ENCODE results near the gene MICOS13.
"Not testable (repeated sequence)": the region's sequence is repeated elsewhere in the genome, so short reads cannot be mapped to it uniquely, and the experiment has no call there.

Gene MICOS13

GRCh38 chr19:5690955-5691821 is 10.9 kb upstream of the MICOS13 start:
- peak; percentile 74 for DNase-seq (ENCODE audit: low read depth)
- H3K4me3 ChIP-seq (ENCODE audit: control insufficient read depth, low read depth, low read length) = peak overlapping the region; percentile 97
- no peak for TF ChIP-seq CTCF (conservative IDR thresholded peaks at IDR 0.05; ENCODE audit: control insufficient read depth, insufficient read depth, low read depth, low read length)

- peak within 1 kb of the TSS; percentile 97 for H3K4me3 ChIP-seq (ENCODE audit: control insufficient read depth, low read depth, low read length)
- peak; percentile 94 for DNase-seq (ENCODE audit: low read depth)
- peak; percentile 86 for TF ChIP-seq CTCF (conservative IDR thresholded peaks at IDR 0.05; ENCODE audit: control insufficient read depth, insufficient read depth, low read depth, low read length)
Measured at GRCh38 chr19:5690125-5690954, 10.0 kb upstream of the MICOS13 start, which contains the start of gene RPL36. TSS of gene RPL36 (plus strand) at chr19:5690295. CDS start at chr19:5690508, 213 bp downstream.

GRCh38 chr19:5688262-5688881 is 8.1 kb upstream of the MICOS13 start:
- not testable (repeated sequence) for DNase-seq (ENCODE audit: low read depth); H3K4me3 ChIP-seq (ENCODE audit: control insufficient read depth, low read depth, low read length)

- peak overlapping the region; percentile 34 for H3K4me3 ChIP-seq (ENCODE audit: control insufficient read depth, low read depth, low read length)
- no peak for DNase-seq (ENCODE audit: low read depth)
- no peak for TF ChIP-seq CTCF (conservative IDR thresholded peaks at IDR 0.05; ENCODE audit: control insufficient read depth, insufficient read depth, low read depth, low read length)
Measured at GRCh38 chr19:5687360-5688198, 7.3 kb upstream of the MICOS13 start.

- peak; percentile 90 for DNase-seq (ENCODE audit: low read depth)
- TF ChIP-seq CTCF (conservative IDR thresholded peaks at IDR 0.05; ENCODE audit: control insufficient read depth, insufficient read depth, low read depth, low read length) = peak; percentile 64
- H3K4me3 ChIP-seq (ENCODE audit: control insufficient read depth, low read depth, low read length) = peak overlapping the region; percentile 46
Measured at GRCh38 chr19:5686647-5687359, 6.5 kb upstream of the MICOS13 start.

- TF ChIP-seq CTCF (conservative IDR thresholded peaks at IDR 0.05; ENCODE audit: control insufficient read depth, insufficient read depth, low read depth, low read length) = no peak
- no peak for DNase-seq (ENCODE audit: low read depth)
- H3K4me3 ChIP-seq (ENCODE audit: control insufficient read depth, low read depth, low read length) = peak overlapping the region; percentile 46
Measured at GRCh38 chr19:5686326-5686646, 6.0 kb upstream of the MICOS13 start.

Measured in fibroblast of mammary gland (primary cell).